ENCODE measurements around the gene CCDC85A. TPM values are rescaled to one million over a fixed set of nuclear protein-coding genes. Genes with fewer than 3 reads are reported as not detected.

The CCDC85A gene
- total and polyA plus RNA-seq, 2 of the 8 experiments (the other 6 are each of a cell fraction or from before 2014, with no cell fraction given) = 0.20 TPM; not detected in 1

GRCh38 chr2:56334622-56335021, 150.8 kb downstream of the CCDC85A start:
- Histone ChIP-seq H3K56ac (replicated peaks; ENCODE audit: insufficient read length, low read depth, low read length) (no peak overlapping the region), H2BK120ac (replicated peaks; ENCODE audit: low read depth, low read length) (no peak overlapping the region), H4K91ac (replicated peaks; ENCODE audit: insufficient read length, low read length) (no peak overlapping the region), H3K4ac (replicated peaks; ENCODE audit: insufficient read length, low read depth, low read length) (no peak overlapping the region), H3K79me2 (ENCODE audit: control insufficient read depth in 1 of 2, insufficient read depth in 2 of 2, low read length in 2 of 2) (no peaks in the 10 kb centered on the region), H3K18ac (ENCODE audit: extremely low read depth, low read length) (no peak overlapping the region), H3K9me3 (ENCODE audit: insufficient read depth in 2 of 2, low read depth in 1 of 2, low read length in 1 of 2) (no peaks in the 10 kb centered on the region), H3K79me1 (ENCODE audit: low read depth, low read length) (no peaks in the 10 kb centered on the region), H3K9ac (replicated peaks in 1 of 4; ENCODE audit: extremely low read depth in 1 of 4, low read depth in 3 of 4, low read length in 3 of 4) (no peak overlapping the region), H3K14ac (ENCODE audit: insufficient read length) (no peak overlapping the region), H3K4me2 (ENCODE audit: insufficient read depth in 1 of 2, low read depth in 2 of 2, low read length in 2 of 2) (no peak overlapping the region), H2BK20ac (ENCODE audit: low read length) (no peak overlapping the region), H3K27me3 (replicated peaks in 1 of 4; ENCODE audit: control insufficient read depth in 3 of 4, extremely low read depth in 1 of 4, insufficient read depth in 3 of 4, low read length in 3 of 4) (no peaks in the 10 kb centered on the region), H2BK5ac (ENCODE audit: low read depth, low read length) (no peak overlapping the region), H3K27ac (ENCODE audit: low read depth, low read length) (no peak overlapping the region), H3K23me2 (ENCODE audit: low read depth, low read length) (no peaks in the 10 kb centered on the region), H3K23ac (ENCODE audit: insufficient read length) (no peak overlapping the region), H2BK12ac (ENCODE audit: low read depth, low read length) (no peak overlapping the region), H2BK15ac (ENCODE audit: low read length) (no peak overlapping the region), H4K5ac (ENCODE audit: insufficient read length, low read depth, low read length) (no peak overlapping the region), H3K4me1 (replicated peaks in 1 of 4; ENCODE audit: control insufficient read depth in 3 of 4, insufficient read depth in 4 of 4, low read length in 3 of 4) (no peaks in the 10 kb centered on the region; a peak in 1 of 7 replicates), H4K8ac (ENCODE audit: extremely low read depth, insufficient read depth, low read length) (no peak overlapping the region), H2AFZ (ENCODE audit: low read length) (no peak overlapping the region), H4K20me1 (replicated peaks in 1 of 2; ENCODE audit: control insufficient read depth in 1 of 2, insufficient read depth in 2 of 2, low read length in 2 of 2) (no peaks in the 10 kb centered on the region), H3K36me3 (ENCODE audit: control insufficient read depth in 2 of 4, insufficient read depth in 4 of 4, low read length in 3 of 4) (no peaks in the 10 kb centered on the region), H2AK5ac (ENCODE audit: low read depth, low read length) (no peak overlapping the region), H3K4me3 (ENCODE audit: extremely low read depth in 1 of 4, insufficient read depth in 2 of 4, low read depth in 3 of 4, low read length in 4 of 4) (no peak overlapping the region)
- no peak for DNase-seq (ENCODE audit: low read depth in 1 of 2, low spot score in 2 of 2)
- POLR2A ChIA-PET (ENCODE audit: partially characterized antibody) = no interaction called here
- no peak for FAIRE-seq
- CTCF ChIA-PET (ENCODE audit: partially characterized antibody) = interaction anchor here (0.6 kb wide), 1 partner anchor 21 kb away, joined by 3 read pairs; no protein-coding TSS in a partner anchor
- TF ChIP-seq RNF2 (IDR thresholded peaks at IDR 0.05; ENCODE audit: borderline replicate concordance, low read depth, low read length, missing control alignments, poor library complexity, severe bottlenecking) (no peak), ATF2 (IDR thresholded peaks at IDR 0.05; ENCODE audit: low read length) (no peak), SP4 (IDR thresholded peaks at IDR 0.05; ENCODE audit: low read length) (no peak), POU5F1 (IDR thresholded peaks at IDR 0.05; ENCODE audit: low read depth, low read length) (no peak), SP2 (IDR thresholded peaks at IDR 0.05; ENCODE audit: low read length) (no peak), RFX5 (IDR thresholded peaks at IDR 0.05; ENCODE audit: borderline replicate concordance, low read depth, low read length) (no peak), BRCA1 (IDR thresholded peaks at IDR 0.05; ENCODE audit: low read depth, low read length) (no peak), RBBP5 (IDR thresholded peaks at IDR 0.05; ENCODE audit: borderline replicate concordance, low read depth, low read length) (no peak), USF2 (IDR thresholded peaks at IDR 0.05; ENCODE audit: low read length) (no peak), TAF7 (optimal IDR thresholded peaks at IDR 0.05; ENCODE audit: borderline replicate concordance, low read depth, low read length) (no peak), RAD21 (IDR thresholded peaks at IDR 0.05 in 1 of 2, conservative IDR thresholded peaks at IDR 0.05 in 1 of 2; ENCODE audit: low read depth in 2 of 2, low read length in 2 of 2) (no peak), KDM5A (IDR thresholded peaks at IDR 0.05; ENCODE audit: low read length) (no peak)

Data from H1 (cell line).